H9 (cell line): ENCODE data around the gene PHOSPHO1. TPM values are rescaled to one million over a fixed set of nuclear protein-coding genes. Genes with fewer than 3 reads are reported as not detected.

Experiments
- DNase-seq: peaks from one replicate; pipeline ENCODE4 v3.0.0-alpha.2; 2017
- H2AFZ ChIP-seq: one replicate; pipeline ENCODE4 v1.6.1; 2013; ENCODE audit warnings: mild to moderate bottlenecking, low read length, control low read depth, moderate library complexity
- H2AK5ac ChIP-seq: 2 replicates; pipeline ENCODE4 v1.6.1; 2013; ENCODE audit warnings: low read length, control low read depth, mixed read lengths; ENCODE audit not compliant: insufficient read length
- H2BK120ac ChIP-seq: one replicate; pipeline ENCODE4 v1.6.1; 2013; ENCODE audit warnings: low read depth, mild to moderate bottlenecking, low read length, control low read depth, inconsistent platforms; ENCODE audit not compliant: poor library complexity, severe bottlenecking
- H2BK12ac ChIP-seq: 2 replicates; pipeline ENCODE4 v1.6.1; 2013; ENCODE audit warnings: low read length, control low read depth, mixed read lengths, low read depth; ENCODE audit not compliant: insufficient read length
- H2BK15ac ChIP-seq: 2 replicates; pipeline ENCODE4 v1.6.1; 2013; ENCODE audit warnings: low read depth, low read length, control low read depth
- H2BK20ac ChIP-seq: one replicate; pipeline ENCODE4 v1.6.1; 2013; ENCODE audit warnings: low read depth, mild to moderate bottlenecking, low read length, control low read depth, inconsistent platforms; ENCODE audit not compliant: poor library complexity, severe bottlenecking
- H2BK5ac ChIP-seq: 2 replicates; pipeline ENCODE4 v1.6.1; 2013; ENCODE audit warnings: low read length, control low read depth, mixed read lengths; ENCODE audit not compliant: insufficient read length
- H3K14ac ChIP-seq: 2 replicates; pipeline ENCODE4 v1.6.1; 2013; ENCODE audit warnings: low read length, control low read depth; ENCODE audit not compliant: insufficient read depth
- H3K18ac ChIP-seq: 2 replicates; pipeline ENCODE4 v1.6.1; 2013; ENCODE audit warnings: low read depth, mild to moderate bottlenecking, mixed read lengths, low read length, control low read depth; ENCODE audit not compliant: insufficient read length
- H3K23ac ChIP-seq: 2 replicates; pipeline ENCODE4 v1.6.1; 2013; ENCODE audit warnings: low read length, control low read depth, mixed read lengths, low read depth; ENCODE audit not compliant: insufficient read length
- H3K23me2 ChIP-seq: 2 replicates; pipeline ENCODE4 v1.6.1; 2013; ENCODE audit warnings: low read depth, mild to moderate bottlenecking, mixed read lengths, low read length, control low read depth; ENCODE audit not compliant: insufficient read length, poor library complexity, severe bottlenecking
- H3K27ac ChIP-seq: 2 replicates; pipeline ENCODE4 v1.5.1; 2013; ENCODE audit warnings: low read length, control low read depth, mixed read lengths, low read depth; ENCODE audit not compliant: insufficient read length
- H3K27me3 ChIP-seq: 2 replicates; pipeline ENCODE4 v1.6.1; 2013; ENCODE audit warnings: low read length, control low read depth, inconsistent platforms; ENCODE audit not compliant: insufficient read depth
- H3K4ac ChIP-seq: 2 replicates; pipeline ENCODE4 v1.6.1; 2013; ENCODE audit warnings: low read depth, mild to moderate bottlenecking, control low read depth, inconsistent platforms, low read length, moderate library complexity
- H3K4me1 ChIP-seq: 2 replicates; pipeline ENCODE4 v1.6.1; 2013; ENCODE audit warnings: low read length, control low read depth, inconsistent platforms; ENCODE audit not compliant: insufficient read depth
- H3K4me2 ChIP-seq: 2 replicates; pipeline ENCODE4 v1.6.1; 2013; ENCODE audit warnings: low read length, control low read depth, mixed read lengths; ENCODE audit not compliant: insufficient read length, insufficient read depth
- H3K56ac ChIP-seq: 2 replicates; pipeline ENCODE4 v1.6.1; 2013; ENCODE audit warnings: low read depth, mild to moderate bottlenecking, mixed read lengths, low read length, control low read depth; ENCODE audit not compliant: insufficient read length
- H3K79me1 ChIP-seq: 2 replicates; pipeline ENCODE4 v1.6.1; 2013; ENCODE audit warnings: low read depth, mild to moderate bottlenecking, moderate library complexity, low read length, control low read depth, inconsistent platforms; ENCODE audit not compliant: insufficient read depth, poor library complexity, severe bottlenecking
- H3K79me2 ChIP-seq: 2 replicates; pipeline ENCODE4 v1.6.1; 2013; ENCODE audit warnings: low read length, control low read depth, inconsistent platforms; ENCODE audit not compliant: insufficient read depth
- H3K9ac ChIP-seq: 2 replicates; pipeline ENCODE4 v1.6.1; 2013; ENCODE audit warnings: low read length, control low read depth, mixed read lengths; ENCODE audit not compliant: insufficient read length; ENCODE audit errors: extremely low read depth
- H3K9me3 ChIP-seq: one replicate; pipeline ENCODE4 v1.6.1; 2013; ENCODE audit warnings: low read depth, low read length, inconsistent platforms; ENCODE audit not compliant: control insufficient read depth
- H3T11ph ChIP-seq: one replicate; pipeline ENCODE4 v1.6.1; 2013; ENCODE audit warnings: mild to moderate bottlenecking, low read length, control low read depth, inconsistent platforms
- H4K20me1 ChIP-seq: one replicate; pipeline ENCODE4 v1.6.1; 2013; ENCODE audit not compliant: control insufficient read depth, insufficient read length, insufficient read depth
- H4K5ac ChIP-seq: 2 replicates; pipeline ENCODE4 v1.6.1; 2013; ENCODE audit warnings: low read depth, mild to moderate bottlenecking, mixed read lengths, low read length, control low read depth; ENCODE audit not compliant: insufficient read length
- H4K8ac ChIP-seq: replicated peaks from 2 replicates; pipeline ENCODE4 v1.6.1; 2013; ENCODE audit warnings: low read length, control low read depth, mixed read lengths, low read depth; ENCODE audit not compliant: insufficient read length
- H4K91ac ChIP-seq: 2 replicates; pipeline ENCODE4 v1.6.1; 2013; ENCODE audit warnings: low read depth, mild to moderate bottlenecking, moderate library complexity, mixed read lengths, low read length, control low read depth; ENCODE audit not compliant: insufficient read length
- H3K27ac Mint-ChIP-seq, 3 experiments: 2 replicates in 2 of 3; 3 replicates in 1 of 3; pipeline ENCODE4 v1.8.0; 2020 to 2021; ENCODE audit warnings: mixed read lengths in 3 of 3, mild to moderate bottlenecking in 1 of 3, moderate library complexity in 1 of 3
- H3K27me3 Mint-ChIP-seq: 2 replicates; pipeline ENCODE4 v1.8.0; 2021; ENCODE audit warnings: low read depth, mild to moderate bottlenecking, moderate library complexity, mixed read lengths
- H3K36me3 Mint-ChIP-seq, 3 experiments: 2 replicates in 2 of 3; 3 replicates in 1 of 3; pipeline ENCODE4 v1.8.0; 2020 to 2021; ENCODE audit warnings: low read depth in 3 of 3, mixed read lengths in 3 of 3; ENCODE audit not compliant: insufficient read depth in 1 of 3
- H3K4me1 Mint-ChIP-seq, 2 experiments: 2 replicates each; pipeline ENCODE4 v1.8.0; 2020; ENCODE audit warnings: mixed read lengths in 2 of 2
- H3K4me3 Mint-ChIP-seq, 2 experiments: 2 replicates in 1 of 2; 3 replicates in 1 of 2; pipeline ENCODE4 v1.8.0; 2020 to 2021; ENCODE audit warnings: mild to moderate bottlenecking in 2 of 2, mixed read lengths in 2 of 2, moderate library complexity in 1 of 2
- H3K9me3 Mint-ChIP-seq, 2 experiments: 2 replicates in 1 of 2; 3 replicates in 1 of 2; pipeline ENCODE4 v1.8.0; 2020; ENCODE audit warnings: mild to moderate bottlenecking in 2 of 2, mixed read lengths in 2 of 2, moderate library complexity in 1 of 2
- CTCF ChIP-seq: fragments of 200-600 bp; sonication (generic); conservative IDR thresholded peaks from 3 replicates; pipeline ENCODE4 v1.8.0; 2021; ENCODE audit warnings: antibody characterized with exemption, mild to moderate bottlenecking
- WGBS: extraction: QIAGEN DNeasy Blood & Tissue Kit; methylation state at CpG from one replicate; pipeline ENCODE4 v1.1.7; 2013; ENCODE audit warnings: missing lambda C conversion rate, low lambda C conversion rate, mixed read lengths; ENCODE audit not compliant: insufficient read length; ENCODE audit errors: extremely low coverage; 5-methylcytosine and 5-hydroxymethylcytosine counted together
- total RNA-seq: library from RNA; stranded (reverse); gene quantifications from 2 replicates; pipeline ENCODE4 v1.2.1, GENCODE V29; 2021

The PHOSPHO1 gene
- total RNA-seq, 1 experiment from 2014 or later = 0.63 TPM

- no peak overlapping the region for H3K9ac ChIP-seq
- no peak overlapping the region for H3K23ac ChIP-seq
- no peak overlapping the region for H3T11ph ChIP-seq
- DNase-seq = no peak
- H3K23me2 ChIP-seq = no peaks in the 10 kb centered on the region
- peaks cover 10 to 23% (median 13%) of the 10 kb centered on the region in 3 experiments for H3K36me3 Mint-ChIP-seq
- H3K4me2 ChIP-seq = no peak overlapping the region
- H3K56ac ChIP-seq = no peak overlapping the region
- no peak for TF ChIP-seq CTCF
- no peak overlapping the region for H2BK20ac ChIP-seq
- no peaks in the 10 kb centered on the region for H3K27me3 ChIP-seq
- H3K4me1 Mint-ChIP-seq = peaks cover 0 to 2% of the 10 kb centered on the region in 2 experiments; a peak in 1 of 4 replicates
- H3K79me1 ChIP-seq = no peaks in the 10 kb centered on the region
- H4K20me1 ChIP-seq = no peaks in the 10 kb centered on the region
- no peak overlapping the region for H2BK12ac ChIP-seq
- H2AFZ ChIP-seq = no peak overlapping the region
- H2BK120ac ChIP-seq = no peak overlapping the region
- no peak overlapping the region for H4K8ac ChIP-seq
- H3K79me2 ChIP-seq = no peaks in the 10 kb centered on the region
- H3K4me3 Mint-ChIP-seq = no peak overlapping the region
- no peak overlapping the region for H3K27ac ChIP-seq
- no peak overlapping the region for H2AK5ac ChIP-seq
- H3K14ac ChIP-seq = no peak overlapping the region
- H3K27me3 Mint-ChIP-seq = peaks cover 12% of the 10 kb centered on the region
- H3K4me1 ChIP-seq = no peaks in the 10 kb centered on the region
- H4K5ac ChIP-seq = no peak overlapping the region
- H3K4ac ChIP-seq = no peak overlapping the region
- no peak overlapping the region for H3K18ac ChIP-seq
- no CpG with 5 or more reads among the region's 5 CpGs for WGBS
- no peak overlapping the region for H3K27ac Mint-ChIP-seq
- H4K91ac ChIP-seq = no peak overlapping the region
- no peak overlapping the region for H2BK15ac ChIP-seq
- peaks cover 25 to 28% of the 10 kb centered on the region in 2 experiments for H3K9me3 Mint-ChIP-seq
- H3K9me3 ChIP-seq = no peaks in the 10 kb centered on the region
- no peak overlapping the region for H2BK5ac ChIP-seq
These were observed 47.2 kb downstream of the PHOSPHO1 start for GRCh38 chr17:49183341-49183740.
